Endothelial cell (in vitro differentiated cells): Measurements from ENCODE around the gene DYNC1LI2. TPM values are rescaled to one million over a fixed set of nuclear protein-coding genes. Genes with fewer than 3 reads are reported as not detected.

ENCODE experiments used
- DNase-seq: peaks from one replicate; pipeline ENCODE4 v3.0.0; 2021; ENCODE audit warnings: low spot score
- H3K27ac Mint-ChIP-seq: one replicate; pipeline ENCODE4 v1.8.0; 2021; ENCODE audit warnings: mixed read lengths, inconsistent platforms; ENCODE audit not compliant: unreplicated experiment
- H3K27me3 Mint-ChIP-seq: one replicate; pipeline ENCODE4 v1.8.0; 2021; ENCODE audit warnings: mild to moderate bottlenecking, moderate library complexity, mixed read lengths, inconsistent platforms; ENCODE audit not compliant: unreplicated experiment
- H3K36me3 Mint-ChIP-seq: one replicate; pipeline ENCODE4 v1.8.0; 2021; ENCODE audit warnings: mild to moderate bottlenecking, low read depth, mixed read lengths, inconsistent platforms; ENCODE audit not compliant: unreplicated experiment
- H3K4me1 Mint-ChIP-seq: one replicate; pipeline ENCODE4 v1.8.0; 2021; ENCODE audit warnings: mild to moderate bottlenecking, mixed read lengths, inconsistent platforms; ENCODE audit not compliant: unreplicated experiment
- H3K4me3 Mint-ChIP-seq: one replicate; pipeline ENCODE4 v1.8.0; 2021; ENCODE audit warnings: mild to moderate bottlenecking, mixed read lengths, inconsistent platforms; ENCODE audit not compliant: unreplicated experiment
- H3K9me3 Mint-ChIP-seq: one replicate; pipeline ENCODE4 v1.8.0; 2021; ENCODE audit warnings: mixed read lengths, inconsistent platforms; ENCODE audit not compliant: unreplicated experiment
- total RNA-seq: library from RNA; stranded (reverse); fragmentation: NEBNext Ultra II Directional; extraction: Animal tissue kit (Norgen Biotek cat#: 25700); gene quantifications from one replicate; pipeline ENCODE4 v1.2.1, GENCODE V29; 2021; ENCODE audit not compliant: unreplicated experiment
- TF ChIP-seq, protein P1 (sequence below): fragments of 200-600 bp; sonication (generic); IDR thresholded peaks from one replicate; pipeline ENCODE4 v1.5.0; 2021; ENCODE audit warnings: antibody characterized with exemption; ENCODE audit not compliant: unreplicated experiment

The DYNC1LI2 gene
- total RNA-seq, 1 donor from 2014 or later: 138 TPM

DNA sequence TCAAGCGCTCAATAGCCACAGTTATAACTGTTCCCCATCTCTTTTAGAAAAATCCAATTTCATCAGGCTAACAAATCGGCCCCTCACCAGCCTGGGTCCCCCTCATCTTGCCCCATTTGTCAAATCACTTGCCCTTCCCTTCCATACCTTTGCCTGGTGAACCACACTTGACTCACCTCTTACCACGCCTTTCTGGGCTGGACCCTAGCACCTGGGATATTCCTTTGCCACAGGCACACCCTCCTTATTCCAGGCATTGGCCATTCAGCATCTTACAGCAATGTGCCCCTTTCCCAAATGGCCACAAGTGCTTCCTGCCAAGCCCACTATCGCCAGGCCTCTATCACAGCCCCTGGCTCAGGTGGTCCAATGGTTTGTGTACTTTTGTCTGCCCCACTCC, 69.7 kb downstream of the DYNC1LI2 start:
- TF ChIP-seq, protein P1, sequence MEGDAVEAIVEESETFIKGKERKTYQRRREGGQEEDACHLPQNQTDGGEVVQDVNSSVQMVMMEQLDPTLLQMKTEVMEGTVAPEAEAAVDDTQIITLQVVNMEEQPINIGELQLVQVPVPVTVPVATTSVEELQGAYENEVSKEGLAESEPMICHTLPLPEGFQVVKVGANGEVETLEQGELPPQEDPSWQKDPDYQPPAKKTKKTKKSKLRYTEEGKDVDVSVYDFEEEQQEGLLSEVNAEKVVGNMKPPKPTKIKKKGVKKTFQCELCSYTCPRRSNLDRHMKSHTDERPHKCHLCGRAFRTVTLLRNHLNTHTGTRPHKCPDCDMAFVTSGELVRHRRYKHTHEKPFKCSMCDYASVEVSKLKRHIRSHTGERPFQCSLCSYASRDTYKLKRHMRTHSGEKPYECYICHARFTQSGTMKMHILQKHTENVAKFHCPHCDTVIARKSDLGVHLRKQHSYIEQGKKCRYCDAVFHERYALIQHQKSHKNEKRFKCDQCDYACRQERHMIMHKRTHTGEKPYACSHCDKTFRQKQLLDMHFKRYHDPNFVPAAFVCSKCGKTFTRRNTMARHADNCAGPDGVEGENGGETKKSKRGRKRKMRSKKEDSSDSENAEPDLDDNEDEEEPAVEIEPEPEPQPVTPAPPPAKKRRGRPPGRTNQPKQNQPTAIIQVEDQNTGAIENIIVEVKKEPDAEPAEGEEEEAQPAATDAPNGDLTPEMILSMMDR: no peak
- H3K4me3 Mint-ChIP-seq: no peak overlapping the region
- no peak overlapping the region for H3K27ac Mint-ChIP-seq
- no peaks in the 10 kb centered on the region for H3K27me3 Mint-ChIP-seq
- no peak for DNase-seq
- H3K36me3 Mint-ChIP-seq: no peaks in the 10 kb centered on the region
- H3K4me1 Mint-ChIP-seq: peaks cover 14% of the 10 kb centered on the region
- H3K9me3 Mint-ChIP-seq: no peaks in the 10 kb centered on the region

DNA sequence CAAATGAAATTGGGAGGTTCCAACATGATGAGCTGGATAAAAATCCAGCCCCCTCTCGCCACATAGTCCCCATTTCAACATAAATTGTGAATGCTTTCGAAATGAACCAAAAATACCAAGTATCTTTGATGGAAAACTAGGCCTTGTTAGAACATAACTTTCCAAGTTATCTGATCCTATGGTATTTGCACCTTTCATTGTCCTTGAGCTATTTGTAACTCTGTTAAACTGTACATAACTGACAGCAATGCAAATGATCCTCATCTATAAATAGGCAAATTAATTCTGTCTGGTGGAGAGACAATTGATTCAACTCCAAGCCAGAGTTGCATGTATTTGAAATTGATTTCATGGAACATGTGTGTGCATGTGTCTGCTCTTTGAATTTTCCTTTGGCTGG, 73.1 kb downstream of the DYNC1LI2 start:
- no peak for DNase-seq
- H3K27ac Mint-ChIP-seq: no peak overlapping the region
- no peaks in the 10 kb centered on the region for H3K27me3 Mint-ChIP-seq
- no peaks in the 10 kb centered on the region for H3K9me3 Mint-ChIP-seq
- H3K4me3 Mint-ChIP-seq: no peak overlapping the region
- TF ChIP-seq, protein P1: no peak
- peaks cover 10% of the 10 kb centered on the region for H3K4me1 Mint-ChIP-seq
- H3K36me3 Mint-ChIP-seq: no peaks in the 10 kb centered on the region

DNA sequence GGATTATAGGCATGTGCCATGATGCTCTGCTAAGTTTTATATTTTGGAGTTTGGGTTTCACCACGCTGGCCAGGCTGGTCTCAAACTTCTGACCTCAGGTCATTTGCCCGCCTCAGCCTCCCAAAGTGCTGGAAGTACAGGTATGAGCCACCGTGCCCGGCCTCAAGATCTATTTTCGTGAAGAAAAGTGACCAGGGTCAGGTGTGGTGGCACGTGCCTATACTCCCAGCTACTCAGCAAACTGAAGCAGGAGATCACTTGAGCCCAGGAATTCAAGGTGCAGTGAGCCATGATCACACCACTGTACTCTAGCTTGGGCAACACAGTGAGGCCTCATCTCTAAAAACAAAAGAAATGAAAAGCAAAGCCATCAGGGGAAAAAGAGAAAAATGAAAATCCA, 73.6 kb downstream of the DYNC1LI2 start:
- Mint-ChIP-seq H3K36me3 (no peaks in the 10 kb centered on the region), H3K4me1 (peaks cover 10% of the 10 kb centered on the region), H3K4me3 (no peak overlapping the region), H3K9me3 (no peaks in the 10 kb centered on the region), H3K27ac (no peak overlapping the region), H3K27me3 (no peaks in the 10 kb centered on the region)
- DNase-seq: no peak
- TF ChIP-seq, protein P1: no peak

DNA sequence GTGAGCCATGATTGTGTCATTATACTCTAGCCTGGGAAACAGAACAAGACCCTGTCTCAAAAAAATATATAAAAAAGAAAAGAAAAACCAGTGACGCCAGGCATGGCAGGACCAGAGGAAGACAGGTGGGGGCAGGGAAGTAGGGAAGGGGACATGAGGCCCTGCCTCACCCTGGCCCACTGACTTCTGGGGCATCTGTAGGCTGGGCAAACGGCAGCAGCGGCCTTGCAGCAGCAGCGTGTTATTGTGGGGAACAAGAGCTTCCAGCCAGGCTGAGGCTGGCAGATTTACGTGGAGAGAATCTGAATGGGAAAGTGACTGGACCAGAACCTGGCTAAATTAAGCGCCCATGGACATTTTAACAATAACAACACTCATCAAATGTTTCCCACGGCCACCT, 74.2 kb downstream of the DYNC1LI2 start:
- H3K4me1 Mint-ChIP-seq: peaks cover 5% of the 10 kb centered on the region
- no peak for DNase-seq
- TF ChIP-seq, protein P1: no peak
- H3K9me3 Mint-ChIP-seq: no peaks in the 10 kb centered on the region
- no peaks in the 10 kb centered on the region for H3K27me3 Mint-ChIP-seq
- no peak overlapping the region for H3K4me3 Mint-ChIP-seq
- no peaks in the 10 kb centered on the region for H3K36me3 Mint-ChIP-seq
- H3K27ac Mint-ChIP-seq: no peak overlapping the region

DNA sequence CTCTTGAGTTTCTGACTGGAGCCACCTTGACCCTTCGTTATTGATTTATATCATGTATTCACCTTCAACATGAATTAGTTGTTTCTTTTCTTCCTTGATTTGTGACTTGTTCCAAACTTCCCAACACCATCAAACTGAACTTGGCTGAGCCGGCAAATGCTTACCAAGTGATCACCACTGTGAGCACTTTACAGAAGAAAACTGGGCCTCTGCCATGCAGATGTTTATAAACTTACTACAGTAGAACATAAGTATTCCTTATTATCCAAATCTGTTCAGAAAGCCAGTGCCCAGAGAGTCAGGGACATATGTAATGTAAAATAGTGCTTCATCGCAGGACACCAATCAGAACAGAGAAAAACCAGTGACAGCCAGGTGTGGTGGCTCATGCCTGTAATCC, 74.8 kb downstream of the DYNC1LI2 start:
- TF ChIP-seq, protein P1: no peak
- no peak overlapping the region for H3K27ac Mint-ChIP-seq
- H3K27me3 Mint-ChIP-seq: no peaks in the 10 kb centered on the region
- no peaks in the 10 kb centered on the region for H3K36me3 Mint-ChIP-seq
- DNase-seq: no peak
- no peaks in the 10 kb centered on the region for H3K9me3 Mint-ChIP-seq
- no peak overlapping the region for H3K4me3 Mint-ChIP-seq
- H3K4me1 Mint-ChIP-seq: no peaks in the 10 kb centered on the region
